GM21528 (cell line): ENCODE results near the gene CMTM7.
A peak's percentile ranks its signal among the peaks of the same experiment; 100 is the strongest.

Experiments
- ATAC-seq: cut with Tn5 transposase; IDR thresholded peaks from one replicate; pipeline ENCODE4 v1.9.1; 2021; ENCODE audit warnings: mild to moderate bottlenecking, moderate library complexity; ENCODE audit not compliant: unreplicated experiment, low FRiP score

CMTM7 gene

DNA sequence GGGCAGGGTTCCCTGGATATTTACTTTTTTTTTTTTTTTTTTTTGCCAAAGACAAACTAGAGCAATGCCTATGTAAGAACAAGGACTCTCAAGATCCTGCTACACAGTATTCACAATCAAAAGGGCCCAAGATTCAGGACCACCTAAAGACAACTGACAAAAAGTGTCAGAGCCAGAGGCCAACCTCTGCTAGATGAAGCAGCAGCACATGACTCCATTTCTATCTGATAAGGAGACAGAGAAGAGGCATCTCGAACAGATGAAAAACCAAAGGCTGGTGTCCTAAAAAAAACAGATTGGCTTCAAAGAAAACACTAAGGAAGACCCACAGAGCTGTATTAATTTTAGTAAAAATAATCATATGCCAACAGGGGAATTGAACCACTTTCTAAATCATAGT, 91.0 kb downstream of the CMTM7 start:
- no peak for ATAC-seq

DNA sequence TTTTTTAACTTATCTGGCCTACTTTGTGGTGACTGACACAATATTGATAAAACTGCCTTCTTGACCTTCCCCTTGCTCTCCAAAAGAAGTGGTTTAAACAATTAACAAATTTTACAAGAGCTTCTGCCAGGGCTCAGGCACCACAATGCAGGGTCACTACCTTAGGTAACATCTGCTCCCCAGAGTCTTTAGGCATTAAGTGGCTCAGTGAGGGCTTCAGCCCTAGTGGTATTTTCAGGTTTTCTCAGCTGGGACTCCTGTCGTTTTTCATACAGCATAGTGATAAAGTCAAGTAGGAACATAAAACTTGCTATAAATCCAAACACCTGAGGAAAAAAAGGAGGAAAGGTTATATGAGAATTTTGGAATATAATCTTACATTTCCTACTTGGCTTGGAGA, 92.1 kb downstream of the CMTM7 start:
- no peak for ATAC-seq

DNA sequence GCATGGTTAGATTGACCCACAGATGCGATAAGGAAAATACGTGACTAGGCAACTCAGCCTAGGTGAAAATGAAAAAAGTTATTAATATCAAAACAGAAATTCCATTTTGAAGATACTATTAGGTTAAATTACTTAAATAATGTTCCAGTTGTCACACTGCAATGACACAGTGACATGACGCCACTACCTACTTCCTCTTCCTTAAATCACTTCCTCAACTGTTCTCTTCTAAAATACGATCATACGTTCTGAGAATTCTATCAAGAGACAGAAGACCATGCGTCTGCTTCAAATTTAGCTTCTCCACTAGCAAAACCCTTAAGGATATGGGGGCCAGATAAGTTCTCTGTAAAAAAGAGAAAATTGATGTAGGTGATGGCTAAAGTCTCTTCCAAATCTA, 92.8 kb downstream of the CMTM7 start:
- ATAC-seq = no peak

DNA sequence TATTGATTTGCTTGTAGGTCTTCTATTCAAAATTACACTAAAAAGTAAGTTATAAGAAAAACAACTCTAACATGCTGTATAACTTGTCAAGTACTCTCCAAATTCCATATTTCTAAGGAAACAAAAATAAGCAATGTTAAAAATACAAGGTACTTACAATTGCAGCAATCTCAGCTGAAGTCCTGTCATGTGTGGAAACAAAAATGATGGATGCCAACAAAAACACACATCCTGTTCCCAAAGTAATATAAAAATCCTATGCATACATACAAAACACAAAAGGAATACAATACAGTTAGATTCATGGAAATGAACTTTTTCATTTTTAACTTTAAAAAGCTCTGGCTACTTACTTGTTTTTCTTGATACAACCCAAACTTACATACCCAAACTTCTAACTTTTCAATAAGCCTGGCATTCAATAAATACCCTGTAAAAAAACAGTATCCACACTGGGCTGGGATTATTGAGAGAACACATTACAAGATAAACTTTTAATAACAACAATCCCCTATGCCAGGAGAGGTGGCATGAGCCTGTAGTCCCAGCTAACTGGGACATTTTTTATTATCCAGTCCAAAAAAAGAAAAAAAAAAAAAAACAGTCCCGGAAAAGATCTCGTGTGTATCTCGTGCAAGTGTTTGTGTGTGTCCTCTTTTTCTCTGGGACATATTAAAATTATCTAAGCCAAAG, 96.3 kb downstream of the CMTM7 start:
- no peak for ATAC-seq

DNA sequence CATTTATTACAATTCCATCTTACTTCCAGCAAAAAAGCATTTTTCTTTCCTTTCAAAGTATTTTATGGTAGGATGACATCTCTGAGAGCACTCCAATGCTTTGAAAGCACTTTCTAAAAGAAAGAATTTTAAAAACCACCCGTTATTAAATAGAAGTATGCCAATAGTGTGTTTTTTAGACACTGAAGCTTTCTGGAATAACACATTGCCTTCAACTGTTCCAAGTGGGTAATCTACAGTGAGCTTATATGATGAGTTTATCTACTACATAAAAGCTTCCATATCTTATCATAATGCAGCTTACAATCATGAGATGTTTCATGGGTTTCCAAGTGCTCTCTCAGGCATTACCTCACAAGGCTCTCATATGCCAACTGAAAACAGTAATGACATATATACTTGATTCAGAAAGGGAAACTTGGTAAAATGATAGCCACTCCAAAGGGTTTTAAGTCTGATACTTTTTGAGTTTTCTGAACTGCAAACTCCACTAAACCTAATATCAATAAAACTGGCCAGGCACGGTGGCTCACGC, 96.9 kb downstream of the CMTM7 start:
- no peak for ATAC-seq

DNA sequence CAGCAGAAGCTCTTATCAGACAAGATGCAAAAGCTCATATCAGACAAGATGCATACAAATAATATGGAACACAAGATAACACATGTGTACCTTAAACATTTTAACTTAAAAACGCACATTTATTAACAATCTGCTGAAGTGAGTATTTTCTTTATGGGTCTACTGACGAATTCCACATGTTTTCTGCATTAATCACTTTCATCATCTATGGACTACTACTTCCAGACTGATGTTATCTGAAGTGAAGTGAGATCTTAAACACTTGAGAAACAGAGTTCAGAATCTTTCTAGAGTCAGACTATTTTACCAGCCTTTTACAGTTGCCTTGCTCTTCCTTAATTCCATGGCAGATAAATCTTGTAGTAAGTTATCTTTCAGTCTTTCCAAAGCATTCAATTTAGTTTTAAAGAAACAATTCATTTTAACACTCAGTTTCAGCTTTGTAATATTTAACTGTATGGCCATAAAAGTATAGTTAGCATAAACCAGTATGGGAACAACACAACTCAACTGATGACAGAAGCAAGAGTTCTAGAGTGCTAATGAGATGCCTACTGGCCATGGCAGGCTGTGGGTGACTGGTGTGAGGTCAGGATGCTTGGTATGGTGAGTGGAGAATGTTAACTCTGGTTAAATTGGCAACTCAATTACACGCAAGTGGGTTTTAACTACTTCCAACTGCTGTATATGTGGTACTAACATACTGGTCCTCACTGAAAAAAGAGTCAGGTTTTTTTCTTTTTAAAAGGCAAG, 101.2 kb downstream of the CMTM7 start:
- ATAC-seq = no peak

DNA sequence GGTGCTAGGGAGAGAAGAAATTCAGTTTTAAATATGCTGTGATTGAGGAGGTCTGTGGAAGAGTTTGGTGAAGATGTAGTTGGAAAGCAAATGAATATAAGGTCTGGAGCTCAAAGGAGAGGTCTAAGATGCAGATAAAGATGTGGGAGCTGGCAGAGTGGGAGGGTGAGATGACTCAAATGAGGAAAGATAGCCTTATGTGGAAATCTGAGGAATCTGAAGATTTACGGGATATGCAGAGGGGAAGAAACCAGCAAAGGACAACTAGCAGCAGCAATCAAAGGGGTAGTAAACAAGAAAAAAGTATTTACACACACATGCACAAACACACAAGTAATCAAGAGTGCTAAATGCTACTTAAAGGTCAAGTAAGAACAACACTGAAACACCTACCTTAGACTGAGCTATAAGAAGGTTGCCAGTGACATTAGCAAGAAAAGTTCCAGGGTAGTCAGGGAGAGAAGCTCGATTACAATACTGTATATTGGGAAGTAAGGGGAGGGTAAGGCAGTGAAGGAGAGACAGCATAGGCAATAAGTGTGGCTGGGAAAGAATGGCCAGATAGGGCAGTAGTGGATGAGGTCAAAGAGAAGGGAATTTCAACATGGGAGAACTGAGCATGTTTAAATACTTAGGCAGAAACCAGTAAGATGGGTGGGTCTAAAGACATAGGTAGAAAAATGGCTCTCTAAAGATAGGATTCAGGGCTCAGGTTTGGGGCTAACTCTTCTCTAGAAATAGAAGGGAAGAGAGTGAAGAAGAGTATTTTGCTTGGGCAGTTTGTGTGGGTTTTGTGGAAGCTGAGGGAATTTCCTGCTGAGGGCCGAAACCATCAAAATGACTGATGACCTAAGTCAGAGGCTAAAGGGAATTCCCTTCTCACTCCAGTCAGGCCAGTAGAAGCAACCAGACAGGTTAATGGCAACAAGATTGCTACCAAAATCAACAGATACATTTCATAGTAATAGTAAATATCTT, 102.1 kb downstream of the CMTM7 start:
- peak; percentile 60 for ATAC-seq

DNA sequence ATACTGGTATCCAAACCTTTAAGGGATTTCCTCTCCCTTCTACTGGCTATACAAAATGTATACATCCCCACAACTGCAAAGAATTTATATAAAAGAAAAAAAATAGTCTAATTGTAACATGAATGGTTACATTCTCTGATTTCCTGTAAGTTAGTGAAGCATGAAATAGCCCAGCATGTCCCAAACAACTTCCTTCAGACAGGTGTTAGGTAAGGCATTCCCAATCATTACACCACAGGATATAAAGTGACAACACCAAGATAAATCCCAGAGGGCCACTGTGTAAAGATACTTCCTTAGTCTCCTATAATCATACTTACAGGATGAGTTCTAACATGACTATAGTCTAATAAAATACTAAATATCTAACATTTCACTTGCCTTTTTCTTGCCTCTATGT, 103.4 kb downstream of the CMTM7 start:
- no peak for ATAC-seq

DNA sequence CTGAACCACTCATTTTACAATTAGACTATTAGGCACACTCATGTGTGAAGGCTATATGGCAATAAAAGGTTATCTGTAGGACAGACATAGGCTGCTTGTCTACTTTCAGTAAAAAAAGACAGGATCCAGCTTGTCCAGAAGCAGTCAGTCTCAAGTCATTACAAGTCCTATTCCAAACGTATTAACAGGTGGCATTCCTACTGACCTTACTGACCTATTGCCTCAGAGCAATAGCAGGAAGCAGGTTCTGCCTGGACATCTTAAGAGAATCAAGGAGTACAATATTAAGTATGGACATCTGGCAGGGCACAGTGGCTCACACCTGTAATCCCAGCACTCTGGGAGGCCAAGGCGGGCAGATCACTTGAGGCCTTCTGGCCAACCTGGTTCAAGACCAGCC, 104.0 kb downstream of the CMTM7 start:
- no peak for ATAC-seq

DNA sequence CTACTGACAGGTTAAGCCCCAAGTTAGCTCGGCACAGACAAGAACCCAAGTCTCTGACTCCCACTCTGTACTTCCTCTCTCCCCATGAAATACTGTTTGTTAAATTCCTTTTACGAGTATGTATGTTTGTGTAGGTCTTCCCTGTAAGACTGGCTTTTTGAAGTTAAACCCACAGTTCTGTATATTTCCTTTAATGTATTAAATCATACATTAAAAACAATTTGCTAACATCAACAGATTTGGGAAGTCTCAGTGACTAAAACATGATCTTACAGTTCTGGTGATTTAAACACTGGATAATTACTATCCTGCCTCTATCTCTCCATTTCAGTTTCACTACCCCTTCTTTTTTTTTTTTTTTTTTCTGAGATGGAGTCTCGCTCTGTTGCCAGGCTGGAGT, 106.6 kb downstream of the CMTM7 start:
- ATAC-seq = no peak

DNA sequence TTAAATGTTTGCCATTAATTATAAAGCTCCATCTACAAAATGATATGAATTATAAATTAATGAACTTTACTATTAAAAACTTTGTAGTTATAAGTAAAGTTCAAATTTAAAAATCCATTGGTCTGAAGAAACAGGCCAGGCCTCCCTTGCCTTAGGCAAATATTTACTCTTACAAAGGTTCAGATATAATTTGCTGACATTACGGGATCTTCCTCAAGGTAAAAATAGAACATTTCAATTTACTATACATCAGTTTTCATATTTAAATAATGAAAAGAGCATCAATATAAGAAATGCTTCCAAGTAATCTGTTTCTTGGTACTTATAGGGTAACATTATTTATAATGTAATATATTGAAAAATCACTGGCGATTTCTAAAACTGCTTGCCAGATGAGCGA, 107.3 kb downstream of the CMTM7 start:
- ATAC-seq = no peak

DNA sequence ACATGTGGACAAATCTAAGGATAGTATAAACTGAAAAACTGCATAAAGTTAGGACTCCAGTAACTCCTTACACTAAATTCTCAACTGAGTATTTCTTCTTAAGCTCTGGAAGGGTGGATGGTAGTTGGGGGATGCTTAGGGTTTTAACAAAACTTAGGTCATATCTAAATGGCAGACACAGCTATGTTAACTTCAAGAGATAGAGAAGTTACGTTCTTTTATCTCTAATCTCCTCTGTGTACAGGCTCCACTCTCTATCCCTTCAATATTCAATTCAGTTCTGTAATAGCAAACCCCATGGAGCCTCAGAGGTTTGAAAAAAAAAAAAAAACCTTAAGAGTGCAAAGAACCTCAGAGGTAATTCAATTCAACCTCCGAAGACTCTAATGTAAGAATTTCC, 107.9 kb downstream of the CMTM7 start:
- ATAC-seq = no peak

DNA sequence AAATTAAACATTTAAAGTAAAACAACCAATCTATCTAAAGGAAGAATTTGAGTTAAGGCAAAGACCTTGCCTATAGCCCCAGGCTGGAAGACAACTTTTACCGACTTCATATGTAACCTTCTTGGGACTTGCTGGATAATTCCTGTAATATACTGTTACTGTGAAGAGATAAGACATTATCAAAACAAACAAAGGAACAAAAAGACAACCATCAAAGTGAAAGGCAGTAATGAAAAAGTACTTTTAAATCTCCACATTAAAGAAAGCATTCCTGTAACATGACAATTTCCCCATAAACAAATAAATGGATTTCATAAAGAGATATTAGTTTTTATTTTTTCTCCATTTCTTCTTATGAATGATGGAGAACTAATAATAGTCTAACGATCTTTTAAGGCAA, 108.6 kb downstream of the CMTM7 start:
- no peak for ATAC-seq

DNA sequence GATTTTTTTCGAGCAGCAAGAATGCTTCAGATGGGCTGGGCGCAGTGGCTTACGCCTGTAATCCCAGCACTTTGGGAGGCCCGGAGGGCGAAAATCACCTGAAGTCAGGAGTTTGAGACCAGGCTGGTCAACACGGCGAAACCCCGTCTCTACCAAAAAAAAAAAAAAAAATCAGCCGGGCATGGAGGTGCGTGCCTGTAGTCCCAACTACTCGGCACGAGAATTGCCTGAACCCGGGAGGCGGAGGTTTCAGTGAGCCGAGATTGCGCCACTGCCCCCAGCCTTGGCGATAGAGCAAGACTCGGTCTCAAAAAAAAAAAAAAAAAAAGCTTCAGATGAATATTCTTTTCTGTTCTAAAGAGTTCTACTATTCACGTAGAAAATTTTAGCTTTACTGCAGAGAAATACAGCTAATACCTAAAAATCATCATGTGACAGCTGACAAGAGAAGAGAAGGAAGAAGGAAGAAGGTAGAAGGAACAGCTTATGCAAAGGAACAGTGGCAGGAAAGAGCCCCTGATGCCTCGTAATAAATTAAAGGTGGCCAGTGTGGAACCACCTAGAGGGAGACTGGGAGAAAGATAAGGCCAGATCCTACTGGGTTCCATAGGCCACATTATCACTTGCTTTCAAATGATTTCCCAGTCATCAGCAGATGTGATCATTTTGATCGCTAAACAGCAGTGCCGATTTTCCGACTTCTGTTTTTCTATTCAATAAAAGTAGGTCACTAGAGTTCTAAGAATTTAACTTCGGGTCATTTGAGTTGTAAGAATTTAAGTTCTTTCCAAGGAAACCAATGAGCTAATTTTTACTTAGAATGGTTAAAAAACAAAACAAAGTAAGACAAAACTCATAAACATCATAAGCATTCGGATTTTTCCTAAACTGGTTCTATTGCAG, 109.5 kb downstream of the CMTM7 start:
- ATAC-seq = no peak

DNA sequence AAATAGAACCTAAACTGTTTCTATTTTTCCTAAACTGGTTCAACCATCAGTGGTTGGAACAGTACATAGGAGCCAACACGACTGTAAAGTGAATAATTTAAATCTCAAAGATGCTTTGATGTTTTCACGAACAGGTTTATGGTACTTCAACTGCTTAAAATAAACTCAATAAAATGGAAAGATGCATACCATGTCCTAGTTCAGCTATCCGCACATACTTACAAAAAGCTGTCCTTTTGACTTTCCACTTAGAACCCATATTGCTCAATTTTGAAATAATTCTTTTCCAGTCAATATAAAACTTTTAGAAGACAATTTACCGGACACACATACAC, 110.1 kb downstream of the CMTM7 start:
- ATAC-seq = no peak

DNA sequence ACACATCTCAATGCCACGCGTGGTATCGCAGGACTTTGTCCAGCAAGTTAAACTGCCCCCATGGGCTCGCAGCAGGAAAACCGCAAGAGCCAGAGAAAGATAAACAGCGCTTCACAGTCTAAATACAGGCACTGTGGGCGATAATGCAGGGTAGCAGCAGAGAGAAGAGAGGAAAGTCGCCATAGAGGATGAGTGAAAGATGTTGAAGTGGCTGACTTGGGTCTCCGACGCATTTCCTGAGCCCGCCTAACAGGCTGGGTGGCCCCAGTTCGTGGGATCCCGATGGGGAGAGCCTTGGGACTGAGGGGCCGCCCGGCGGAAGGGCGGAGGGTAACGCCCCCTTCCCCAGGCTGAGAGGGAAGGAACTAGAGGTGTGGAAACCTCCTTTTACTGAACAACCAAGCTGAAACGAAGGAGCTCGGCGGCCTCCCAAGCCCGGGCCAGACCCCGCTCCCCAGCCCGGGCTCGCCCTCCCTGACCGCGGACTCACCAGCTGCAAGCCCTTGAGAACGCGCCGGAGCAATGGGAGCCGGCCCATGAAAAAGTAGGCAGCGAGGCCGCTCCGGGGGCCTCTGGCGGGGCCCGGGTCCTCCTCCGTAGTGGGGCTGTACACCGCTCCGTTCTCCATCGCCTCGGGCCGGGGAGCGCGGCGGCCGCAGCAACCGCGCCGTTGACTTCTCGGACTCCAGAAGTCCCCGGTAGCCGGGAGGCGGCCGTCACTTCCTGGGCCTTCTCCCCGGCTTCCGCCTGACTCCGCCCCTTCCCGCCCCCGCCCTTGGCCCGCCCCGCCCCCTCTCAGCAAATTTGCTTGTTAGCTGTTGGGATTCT, 110.7 kb downstream of the CMTM7 start, which contains the start of gene CMTM6:
CMTM6 (minus strand) TSS at position 735 of the 828 bp plus-strand sequence; CDS start at position 628, 107 bp downstream.
- ATAC-seq = peak; percentile 73

DNA sequence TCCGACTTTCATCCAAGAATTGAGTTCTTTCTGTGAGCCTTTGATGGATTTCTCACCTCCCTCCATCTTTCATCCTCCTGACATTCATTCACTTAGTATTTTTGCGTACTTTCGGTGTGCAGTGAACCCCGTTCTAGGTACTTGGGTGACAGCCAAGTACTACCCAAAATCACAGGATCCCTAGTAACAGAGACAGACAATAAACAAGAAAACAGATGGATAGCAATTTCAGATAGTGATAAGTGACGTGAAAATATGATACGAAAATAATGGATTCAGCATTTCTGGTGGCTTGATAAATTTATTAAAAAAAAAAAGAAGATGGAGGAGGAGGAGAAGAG, 111.3 kb downstream of the CMTM7 start:
- ATAC-seq = no peak
